GM19395 (cell line): ENCODE data around the gene SHISA7.
"Not testable (repeated sequence)": the region's sequence is repeated elsewhere in the genome, so short reads cannot be mapped to it uniquely, and the experiment has no call there.

ENCODE experiments used
- ATAC-seq: cut with Tn5 transposase; IDR thresholded peaks from one replicate; pipeline ENCODE4 v1.9.1; 2021; ENCODE audit warnings: mild to moderate bottlenecking, moderate library complexity; ENCODE audit not compliant: unreplicated experiment

The SHISA7 gene

GRCh38 chr19:55448175-55448490, 5.0 kb upstream of the SHISA7 start:
- ATAC-seq = not testable (repeated sequence)

GRCh38 chr19:55447421-55448174, 4.5 kb upstream of the SHISA7 start:
- no peak for ATAC-seq

GRCh38 chr19:55446060-55446459, 3.0 kb upstream of the SHISA7 start:
- no peak for ATAC-seq

- no peak for ATAC-seq
These were observed 1.5 kb upstream of the SHISA7 start for GRCh38 chr19:55444646-55445045.

- ATAC-seq = no peak
These were observed 852 bp upstream of the SHISA7 start for GRCh38 chr19:55443824-55444480.

- no peak for ATAC-seq
These were observed 633 bp downstream of the SHISA7 start for GRCh38 chr19:55442372-55442961.

- no peak for ATAC-seq
These were observed 1.3 kb downstream of the SHISA7 start for GRCh38 chr19:55441692-55442321.

- no peak for ATAC-seq
These were observed 1.8 kb downstream of the SHISA7 start for GRCh38 chr19:55441319-55441691.

- no peak for ATAC-seq
These were observed 2.5 kb downstream of the SHISA7 start for GRCh38 chr19:55440411-55441105.

- ATAC-seq = no peak
These were observed 4.0 kb downstream of the SHISA7 start for GRCh38 chr19:55439052-55439451.

- no peak for ATAC-seq
These were observed 5.7 kb downstream of the SHISA7 start for GRCh38 chr19:55437410-55437809.

- no peak for ATAC-seq
These were observed 6.3 kb downstream of the SHISA7 start for GRCh38 chr19:55436847-55437246.

- no peak for ATAC-seq
These were observed 8.1 kb downstream of the SHISA7 start for GRCh38 chr19:55435020-55435419.

- no peak for ATAC-seq
These were observed 8.7 kb downstream of the SHISA7 start for GRCh38 chr19:55434356-55434919.

- ATAC-seq = no peak
These were observed 9.8 kb downstream of the SHISA7 start for GRCh38 chr19:55433292-55433691.

- no peak for ATAC-seq
These were observed 10.7 kb downstream of the SHISA7 start for GRCh38 chr19:55432241-55432959.

- no peak for ATAC-seq
These were observed 11.9 kb downstream of the SHISA7 start for GRCh38 chr19:55431183-55431582.

- no peak for ATAC-seq
These were observed 17.1 kb downstream of the SHISA7 start for GRCh38 chr19:55426042-55426441.

- no peak for ATAC-seq
These were observed 18.6 kb downstream of the SHISA7 start for GRCh38 chr19:55424518-55424917.
